ENCODE results near the gene LLGL2.

- TF ChIP-seq CTCF (conservative IDR thresholded peaks at IDR 0.05 in 1 of 2, IDR thresholded peaks at IDR 0.05 in 1 of 2; ENCODE audit: extremely low read depth in 1 of 2, insufficient read depth in 1 of 2, low read depth in 1 of 2, low read length in 2 of 2) (no peak), EZH2 (IDR thresholded peaks at IDR 0.05; ENCODE audit: borderline replicate concordance, low read length) (no peak)
Measured at GRCh38 chr17:75491680-75492079, 33.8 kb upstream of the LLGL2 start.
